DOHH2 (cell line): Measurements from ENCODE around the gene RALGPS2.

ENCODE experiments used
- H3F3A ChIP-seq: fragments of 200-600 bp; sonication (generic), shearing (Covaris generic); 2 replicates; pipeline ENCODE4 v1.6.0; 2016; ENCODE audit warnings: antibody characterized with exemption, mild to moderate bottlenecking; ENCODE audit not compliant: control insufficient read depth, insufficient read depth
- H3K27ac ChIP-seq: fragments of 200-600 bp; sonication (generic); 2 replicates; pipeline ENCODE4 v1.5.1; 2014; ENCODE audit warnings: low read depth, mild to moderate bottlenecking, low read length, moderate library complexity
- H3K27me3 ChIP-seq: fragments of 200-600 bp; sonication (generic); 2 replicates; pipeline ENCODE4 v1.6.1; 2014; ENCODE audit warnings: mild to moderate bottlenecking, low read length, mixed read lengths; ENCODE audit not compliant: control insufficient read depth
- H3K36me3 ChIP-seq: fragments of 200-600 bp; sonication (generic); 2 replicates; pipeline ENCODE4 v1.6.1; 2014; ENCODE audit warnings: mild to moderate bottlenecking, low read length, moderate library complexity, mixed read lengths; ENCODE audit not compliant: control insufficient read depth
- H3K4me1 ChIP-seq: fragments of 200-600 bp; sonication (generic); 2 replicates; pipeline ENCODE4 v1.6.1; 2014; ENCODE audit warnings: mild to moderate bottlenecking, low read length, mixed read lengths; ENCODE audit not compliant: control insufficient read depth
- H3K4me2 ChIP-seq: fragments of 200-600 bp; sonication (generic); 2 replicates; pipeline ENCODE4 v1.6.0; 2014; ENCODE audit warnings: mild to moderate bottlenecking, low read length, moderate library complexity
- H3K4me3 ChIP-seq: fragments of 200-600 bp; sonication (generic); 2 replicates; pipeline ENCODE4 v1.5.1; 2014; ENCODE audit warnings: mild to moderate bottlenecking, low read length, mixed read lengths
- H3K79me2 ChIP-seq: fragments of 200-600 bp; sonication (generic); 2 replicates; pipeline ENCODE4 v1.6.1; 2014; ENCODE audit warnings: mild to moderate bottlenecking, low read length, mixed read lengths; ENCODE audit not compliant: control insufficient read depth
- H3K9me2 ChIP-seq: fragments of 200-600 bp; sonication (generic); replicated peaks from 2 replicates; pipeline ENCODE4 v1.6.1; 2014; ENCODE audit warnings: mild to moderate bottlenecking, low read length, mixed read lengths; ENCODE audit not compliant: control insufficient read depth
- H3K9me3 ChIP-seq: fragments of 200-600 bp; sonication (generic); 2 replicates; pipeline ENCODE4 v1.6.1; 2014; ENCODE audit warnings: antibody characterized with exemption, low read length, mixed read lengths; ENCODE audit not compliant: control insufficient read depth, insufficient read depth
- H4K20me1 ChIP-seq: fragments of 200-600 bp; sonication (generic); 2 replicates; pipeline ENCODE4 v1.6.0; 2014; ENCODE audit warnings: low read depth, mild to moderate bottlenecking, antibody characterized with exemption, low read length, moderate library complexity; ENCODE audit not compliant: control insufficient read depth, insufficient read depth
- EZH2phosphoT487 ChIP-seq: fragments of 200-600 bp; sonication (generic); IDR thresholded peaks from 2 replicates; pipeline ENCODE4 v1.6.1; 2017; ENCODE audit warnings: borderline replicate concordance, mild to moderate bottlenecking, antibody characterized with exemption, low read length, moderate library complexity, mixed read lengths
- TF ChIP-seq, protein P1 (sequence below): fragments of 200-600 bp; sonication (generic); IDR thresholded peaks from one replicate; pipeline ENCODE4 v1.5.1; 2014; ENCODE audit warnings: antibody characterized with exemption, mild to moderate bottlenecking, low read depth, low read length; ENCODE audit not compliant: poor library complexity, severe bottlenecking

Gene RALGPS2

DNA sequence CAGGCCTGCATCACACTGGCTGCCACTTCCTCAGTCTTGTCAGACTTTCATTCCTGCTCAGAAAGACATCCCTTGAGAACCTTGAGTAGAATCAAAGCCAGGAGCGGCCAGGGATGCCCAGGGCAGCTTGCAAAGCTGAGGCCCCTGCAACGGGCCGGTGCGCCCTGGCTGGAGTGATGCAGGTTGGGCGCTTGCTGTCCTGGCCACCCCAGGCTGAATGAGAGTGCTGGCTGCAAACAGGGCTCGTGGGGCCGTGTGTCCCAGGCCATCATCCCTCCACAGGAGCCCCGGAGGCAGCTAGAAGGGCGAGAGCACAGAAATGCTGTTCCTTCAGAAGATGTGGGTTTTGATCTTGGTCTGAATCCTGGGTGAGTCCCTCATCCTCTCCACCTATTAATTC is 233.4 kb downstream of the RALGPS2 start:
- no peaks in the 10 kb centered on the region for H3K9me2 ChIP-seq
- TF ChIP-seq EZH2phosphoT487 = no peak
- TF ChIP-seq, protein P1, sequence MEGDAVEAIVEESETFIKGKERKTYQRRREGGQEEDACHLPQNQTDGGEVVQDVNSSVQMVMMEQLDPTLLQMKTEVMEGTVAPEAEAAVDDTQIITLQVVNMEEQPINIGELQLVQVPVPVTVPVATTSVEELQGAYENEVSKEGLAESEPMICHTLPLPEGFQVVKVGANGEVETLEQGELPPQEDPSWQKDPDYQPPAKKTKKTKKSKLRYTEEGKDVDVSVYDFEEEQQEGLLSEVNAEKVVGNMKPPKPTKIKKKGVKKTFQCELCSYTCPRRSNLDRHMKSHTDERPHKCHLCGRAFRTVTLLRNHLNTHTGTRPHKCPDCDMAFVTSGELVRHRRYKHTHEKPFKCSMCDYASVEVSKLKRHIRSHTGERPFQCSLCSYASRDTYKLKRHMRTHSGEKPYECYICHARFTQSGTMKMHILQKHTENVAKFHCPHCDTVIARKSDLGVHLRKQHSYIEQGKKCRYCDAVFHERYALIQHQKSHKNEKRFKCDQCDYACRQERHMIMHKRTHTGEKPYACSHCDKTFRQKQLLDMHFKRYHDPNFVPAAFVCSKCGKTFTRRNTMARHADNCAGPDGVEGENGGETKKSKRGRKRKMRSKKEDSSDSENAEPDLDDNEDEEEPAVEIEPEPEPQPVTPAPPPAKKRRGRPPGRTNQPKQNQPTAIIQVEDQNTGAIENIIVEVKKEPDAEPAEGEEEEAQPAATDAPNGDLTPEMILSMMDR = no peak
- no peaks in the 10 kb centered on the region for H4K20me1 ChIP-seq
- no peaks in the 10 kb centered on the region for H3K9me3 ChIP-seq
- no peaks in the 10 kb centered on the region for H3K27me3 ChIP-seq
- no peak overlapping the region for H3K4me2 ChIP-seq
- H3F3A ChIP-seq = no peaks in the 10 kb centered on the region
- no peaks in the 10 kb centered on the region for H3K4me1 ChIP-seq
- H3K4me3 ChIP-seq = no peak overlapping the region
- H3K36me3 ChIP-seq = no peaks in the 10 kb centered on the region
- H3K79me2 ChIP-seq = no peaks in the 10 kb centered on the region
- H3K27ac ChIP-seq = no peak overlapping the region

DNA sequence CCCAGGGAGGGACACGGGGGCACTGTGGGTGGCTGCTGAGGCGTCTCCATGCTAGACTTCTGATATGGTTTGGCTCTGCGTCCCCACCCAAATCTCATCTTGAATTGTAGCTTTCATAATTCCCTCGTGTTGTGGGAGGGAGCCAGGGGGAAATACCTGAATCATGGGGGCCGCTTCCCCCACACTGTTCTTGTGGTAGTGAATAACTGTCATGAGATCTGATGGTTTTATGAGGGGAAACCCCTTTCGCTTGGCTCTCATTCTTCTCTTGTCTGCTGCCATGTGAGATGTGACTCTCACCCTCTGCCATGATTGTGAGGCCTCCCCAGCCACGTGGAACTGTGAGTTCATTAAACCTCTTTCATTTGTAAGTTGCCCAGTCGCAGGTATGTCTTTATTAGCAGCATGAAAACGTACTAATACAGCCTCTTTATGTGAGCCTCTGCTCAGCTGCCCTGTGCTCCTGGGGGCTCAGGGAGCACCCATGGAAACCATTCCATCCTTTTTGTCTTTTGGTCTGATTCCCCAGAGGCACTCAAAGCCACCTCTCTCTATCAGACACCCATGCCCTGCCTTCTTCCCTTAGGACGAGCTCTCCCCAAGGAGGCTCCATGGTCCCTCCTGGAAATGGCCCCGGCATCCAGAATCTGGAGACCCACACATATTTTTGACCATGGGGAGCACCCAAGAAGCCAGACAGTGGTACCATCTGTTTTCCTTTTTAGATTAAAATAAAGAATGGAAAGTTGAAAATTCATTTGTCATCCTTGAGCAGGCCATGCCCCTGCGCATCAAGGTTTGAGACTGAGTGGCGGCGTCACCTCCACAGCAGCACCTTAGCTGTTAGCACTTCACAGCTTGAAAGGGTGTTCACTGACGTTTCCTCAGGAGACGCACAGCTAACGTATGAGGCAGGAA is 234.8 kb downstream of the RALGPS2 start:
- TF ChIP-seq, protein P1 = no peak
- no peak for TF ChIP-seq EZH2phosphoT487
- H3K36me3 ChIP-seq = no peaks in the 10 kb centered on the region
- no peaks in the 10 kb centered on the region for H3K4me1 ChIP-seq
- no peaks in the 10 kb centered on the region for H3K27me3 ChIP-seq
- no peaks in the 10 kb centered on the region for H3K9me3 ChIP-seq
- no peak overlapping the region for H3K4me2 ChIP-seq
- no peak overlapping the region for H3K4me3 ChIP-seq
- no peak overlapping the region for H3K27ac ChIP-seq
- H4K20me1 ChIP-seq = no peaks in the 10 kb centered on the region
- H3F3A ChIP-seq = no peaks in the 10 kb centered on the region
- H3K9me2 ChIP-seq = no peaks in the 10 kb centered on the region
- H3K79me2 ChIP-seq = no peaks in the 10 kb centered on the region

DNA sequence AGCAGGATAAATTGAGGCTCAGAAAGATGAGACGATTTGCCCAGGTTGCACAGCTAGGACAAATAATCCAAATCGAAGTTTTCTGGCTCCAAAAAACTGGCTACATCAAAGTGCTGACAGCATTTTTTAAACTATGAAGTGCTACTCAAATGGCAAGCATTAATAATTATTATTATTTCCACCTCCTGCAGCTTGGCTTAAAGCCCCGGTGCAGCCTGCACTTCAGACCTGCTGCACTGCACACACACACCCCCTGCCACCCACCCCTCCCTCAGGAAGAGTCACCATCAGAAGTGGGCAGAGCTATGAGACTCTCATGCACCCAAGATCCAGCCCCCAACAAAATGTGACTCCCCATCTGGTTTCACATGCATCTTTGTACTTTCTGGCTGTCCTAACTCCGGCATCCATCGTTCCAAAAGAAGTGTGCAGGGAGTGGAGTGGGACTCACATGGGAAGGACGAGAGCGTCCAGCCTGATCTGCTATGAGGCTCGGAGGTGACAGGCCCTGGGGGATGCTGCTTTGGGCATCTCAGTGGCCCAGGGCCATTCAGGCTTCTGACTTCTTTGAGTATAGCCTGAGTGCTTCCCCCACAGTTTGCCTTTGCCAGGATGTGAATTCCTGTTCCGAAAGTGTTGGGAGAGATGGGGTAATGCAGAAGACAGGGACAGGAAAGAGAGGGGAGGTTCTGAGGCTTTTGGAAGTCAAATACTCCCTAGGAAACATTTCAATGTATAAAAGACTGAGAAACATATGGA is 235.6 kb downstream of the RALGPS2 start:
- H3K9me2 ChIP-seq = no peaks in the 10 kb centered on the region
- H3K4me1 ChIP-seq = no peaks in the 10 kb centered on the region
- H3K9me3 ChIP-seq = no peaks in the 10 kb centered on the region
- H4K20me1 ChIP-seq = no peaks in the 10 kb centered on the region
- H3K36me3 ChIP-seq = no peaks in the 10 kb centered on the region
- no peak overlapping the region for H3K27ac ChIP-seq
- no peaks in the 10 kb centered on the region for H3F3A ChIP-seq
- TF ChIP-seq, protein P1 = no peak
- TF ChIP-seq EZH2phosphoT487 = no peak
- H3K4me3 ChIP-seq = no peak overlapping the region
- no peak overlapping the region for H3K4me2 ChIP-seq
- no peaks in the 10 kb centered on the region for H3K27me3 ChIP-seq
- H3K79me2 ChIP-seq = no peaks in the 10 kb centered on the region
